Pancreas (tissue), 10 donors: ENCODE measurements around the gene NELL1. TPM values are rescaled to one million over a fixed set of nuclear protein-coding genes. Genes with fewer than 3 reads are reported as not detected.
"Not testable (repeated sequence)": the region's sequence is repeated elsewhere in the genome, so short reads cannot be mapped to it uniquely, and the experiment has no call there.

ENCODE experiments used
- ATAC-seq, 4 donors: fragments of 200-7000 bp; cut with Tn5 transposase; one replicate each; pipeline versions ENCODE4 v1.8.0 to v1.9.1; 2020; ENCODE audit warnings: mild to moderate bottlenecking in 4 of 4, moderate library complexity in 4 of 4
- DNase-seq, 6 donors: peaks; one replicate each; pipeline ENCODE4 v3.0.0-alpha.2; 2020
- FAIRE-seq: peaks from 2 replicates; lab custom pipeline; 2012; peaks lifted over from hg19 to GRCh38; lab: Jason Lieb, UNC
- H3K27ac ChIP-seq, 4 donors: fragments of 200-600 bp; sonication (generic); 1 replicate in 3 of 4; 2 replicates in 1 of 4; pipeline versions ENCODE4 v1.5.0 to v1.8.0; 2020
- H3K27me3 ChIP-seq, 4 donors: fragments of 200-600 bp; one replicate each; pipeline ENCODE4 v1.8.0; 2021
- H3K36me3 ChIP-seq, 3 donors: fragments of 200-600 bp; sonication (generic) in 1 of 3; one replicate each; pipeline versions ENCODE4 v1.5.0 to v1.8.0; 2020 to 2021
- H3K4me1 ChIP-seq, 3 donors: fragments of 200-600 bp; one replicate each; pipeline ENCODE4 v1.8.0; 2021
- H3K4me3 ChIP-seq, 4 donors: fragments of 200-600 bp; sonication (generic) in 2 of 4; one replicate each; pipeline versions ENCODE4 v1.5.0 to v1.8.0; 2020 to 2021
- H3K9me3 ChIP-seq, 4 donors: fragments of 200-600 bp; one replicate each; pipeline ENCODE4 v1.8.0; 2021
- WGBS, 2 donors: extraction: QIAGEN DNeasy Blood & Tissue Kit; methylation state at CpG; one replicate each; pipeline ENCODE4 v1.1.7; 2013; 5-methylcytosine and 5-hydroxymethylcytosine counted together
- intact Hi-C, 3 donors: fragments of 100-400 bp; cut with DNase I; formaldehyde crosslinking; loops; one replicate each; pipeline versions ENCODE4 v1.11.1 to v1.14.2; 2022
- polyA plus RNA-seq, 2 donors: library from polyadenylated mRNA; stranded (reverse); fragments of 200-250 nt; gene quantifications; one replicate each; pipeline ENCODE4 v1.2.3, GENCODE V29; 2013
- total RNA-seq, 6 donors: library from RNA; stranded (reverse); fragmentation: NEBNext Ultra II Directional in 4 of 6; extraction: Animal tissue kit (Norgen Biotek cat#: 25700) in 4 of 6; gene quantifications; one replicate each; pipeline versions ENCODE4 v1.2.1 to v1.2.4, GENCODE V29; 2021 to 2023
- TF ChIP-seq, protein P1 (sequence below), 4 donors: fragments of 200-600 bp; sonication (generic) in 3 of 4; IDR thresholded peaks; one replicate each; pipeline versions ENCODE4 v1.5.0 to v1.8.0; 2021; ENCODE audit warnings: antibody characterized with exemption in 4 of 4
- donor health status: healthy with polysubstance abuse.
- donor health status: DM: no; HTN: no; CAD: no; lungs with moderate emphysema.
- donor health status: DM: no; HTN: no; CAD: no.
- donor health status: control.
- donor health status: control.
- donor health status: Bipolar disorder and iron deficiency.
- donor health status: DM: yes; HTN: yes; CAD: no.
- donor health status: DM: no; HTN: no; CAD: no.
- donor health status: DM: no; HTN: no; CAD: no.
- donor health status: DM: yes; HTN: yes; CAD: no.

NELL1 gene
- total and polyA plus RNA-seq, 8 donors, result not detected

DNA sequence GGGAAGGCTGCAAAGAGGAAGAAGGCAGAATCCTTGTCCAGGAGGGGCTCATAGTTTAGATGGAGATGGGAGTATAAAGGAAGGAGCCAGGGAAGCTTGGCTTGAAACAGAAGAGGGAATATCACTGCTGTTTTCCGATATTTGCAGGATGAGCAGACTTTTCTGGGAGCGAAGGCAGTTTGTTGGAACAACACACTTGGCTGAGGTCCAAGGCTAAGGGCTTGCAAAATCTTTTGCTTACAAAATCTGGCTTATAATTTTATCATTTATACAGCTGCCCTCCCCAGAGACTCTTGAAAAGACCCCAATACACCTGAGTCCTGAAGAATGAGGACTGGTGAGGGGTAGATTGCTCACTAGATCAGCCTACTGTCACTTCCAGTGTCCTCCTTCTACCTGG lies 174.8 kb downstream of the NELL1 start:
- Histone ChIP-seq H3K27me3 (no peaks in the 10 kb centered on the region), H3K4me3 (no peak overlapping the region), H3K4me1 (no peaks in the 10 kb centered on the region), H3K27ac (no peak overlapping the region), H3K36me3 (no peaks in the 10 kb centered on the region), H3K9me3 (no peaks in the 10 kb centered on the region)
- 72 to 78% methylated on average over 2 of the region's 2 CpGs for WGBS, 2 donors
- ATAC-seq (no peak), FAIRE-seq (no peak), DNase-seq (no peak)
- TF ChIP-seq, protein P1, sequence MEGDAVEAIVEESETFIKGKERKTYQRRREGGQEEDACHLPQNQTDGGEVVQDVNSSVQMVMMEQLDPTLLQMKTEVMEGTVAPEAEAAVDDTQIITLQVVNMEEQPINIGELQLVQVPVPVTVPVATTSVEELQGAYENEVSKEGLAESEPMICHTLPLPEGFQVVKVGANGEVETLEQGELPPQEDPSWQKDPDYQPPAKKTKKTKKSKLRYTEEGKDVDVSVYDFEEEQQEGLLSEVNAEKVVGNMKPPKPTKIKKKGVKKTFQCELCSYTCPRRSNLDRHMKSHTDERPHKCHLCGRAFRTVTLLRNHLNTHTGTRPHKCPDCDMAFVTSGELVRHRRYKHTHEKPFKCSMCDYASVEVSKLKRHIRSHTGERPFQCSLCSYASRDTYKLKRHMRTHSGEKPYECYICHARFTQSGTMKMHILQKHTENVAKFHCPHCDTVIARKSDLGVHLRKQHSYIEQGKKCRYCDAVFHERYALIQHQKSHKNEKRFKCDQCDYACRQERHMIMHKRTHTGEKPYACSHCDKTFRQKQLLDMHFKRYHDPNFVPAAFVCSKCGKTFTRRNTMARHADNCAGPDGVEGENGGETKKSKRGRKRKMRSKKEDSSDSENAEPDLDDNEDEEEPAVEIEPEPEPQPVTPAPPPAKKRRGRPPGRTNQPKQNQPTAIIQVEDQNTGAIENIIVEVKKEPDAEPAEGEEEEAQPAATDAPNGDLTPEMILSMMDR (IDR thresholded peaks at IDR 0.05), result no peak
- intact Hi-C loops, result no loop called here

DNA sequence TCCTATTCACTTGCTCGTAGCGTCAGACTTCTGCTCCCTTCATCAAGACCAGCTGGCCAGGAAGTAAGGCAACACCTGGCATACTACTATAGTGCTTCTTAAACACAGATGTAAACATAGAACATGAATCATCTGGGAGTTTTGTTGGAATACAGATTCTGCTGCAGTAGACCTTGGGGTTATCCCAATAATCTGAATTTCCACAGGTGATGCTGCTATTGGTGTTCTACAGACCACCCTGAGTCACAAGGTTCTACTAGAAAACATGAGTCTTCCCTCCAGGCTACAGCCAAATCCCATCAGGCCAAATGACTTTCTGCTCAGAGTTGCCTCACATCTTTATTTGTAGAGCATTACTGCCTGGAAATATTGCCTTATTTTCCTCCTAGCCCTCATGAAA lies 175.2 kb downstream of the NELL1 start:
- intact Hi-C loops, result no loop called here
- H3K27me3 ChIP-seq, result no peaks in the 10 kb centered on the region
- ATAC-seq, result no peak
- H3K4me1 ChIP-seq, result no peaks in the 10 kb centered on the region
- WGBS, 2 donors, result 58 to 65% methylated on average over 2 of the region's 2 CpGs
- no peaks in the 10 kb centered on the region for H3K36me3 ChIP-seq
- no peak for DNase-seq
- no peak overlapping the region for H3K27ac ChIP-seq
- no peaks in the 10 kb centered on the region for H3K9me3 ChIP-seq
- FAIRE-seq, result no peak
- no peak overlapping the region for H3K4me3 ChIP-seq
- TF ChIP-seq, protein P1 (IDR thresholded peaks at IDR 0.05), result no peak

DNA sequence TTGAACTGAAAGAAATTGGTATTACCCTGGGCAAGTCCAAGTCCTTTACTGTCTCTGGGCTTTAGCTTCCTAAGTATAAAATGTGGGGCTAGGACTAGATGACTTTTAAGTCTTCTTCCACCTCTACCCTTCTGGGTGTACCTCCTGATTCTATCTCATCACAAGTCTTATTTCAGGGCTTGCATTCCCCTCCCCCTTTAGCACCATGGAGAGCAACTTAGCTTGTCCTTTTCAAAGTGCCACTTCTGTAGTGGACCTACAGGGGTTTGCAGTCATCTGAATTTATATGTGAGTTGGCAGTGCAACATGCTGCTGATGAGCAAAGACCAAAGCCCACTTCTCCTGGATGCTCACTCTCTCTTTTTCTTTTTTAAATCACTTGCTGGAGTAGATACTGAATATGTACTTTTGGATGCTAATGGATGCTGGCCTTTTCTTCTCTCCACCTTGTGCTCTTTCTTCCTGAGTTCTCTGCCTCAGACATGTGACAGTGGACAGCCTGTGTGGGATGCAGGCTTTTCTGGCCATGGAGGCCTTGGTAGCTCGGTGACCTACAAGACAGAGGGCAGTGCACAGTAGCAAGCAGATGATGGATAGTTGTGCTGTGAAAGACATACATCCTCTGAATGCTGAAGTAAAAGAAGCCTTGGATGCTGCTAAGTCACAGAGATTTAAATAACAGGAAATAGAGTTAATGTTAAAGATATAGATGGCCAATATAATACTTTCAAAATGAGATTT lies 185.0 kb downstream of the NELL1 start:
- no peaks in the 10 kb centered on the region for H3K36me3 ChIP-seq
- no peak for FAIRE-seq
- intact Hi-C loops, result no loop called here
- no peaks in the 10 kb centered on the region for H3K27me3 ChIP-seq
- no peak overlapping the region for H3K4me3 ChIP-seq
- H3K27ac ChIP-seq, result no peak overlapping the region
- H3K4me1 ChIP-seq, result no peaks in the 10 kb centered on the region
- TF ChIP-seq, protein P1 (IDR thresholded peaks at IDR 0.05), result no peak
- no peak for ATAC-seq
- DNase-seq, result no peak
- 33 to 55% methylated on average over 1 of the region's 1 CpG for WGBS, 2 donors
- H3K9me3 ChIP-seq, result no peaks in the 10 kb centered on the region

DNA sequence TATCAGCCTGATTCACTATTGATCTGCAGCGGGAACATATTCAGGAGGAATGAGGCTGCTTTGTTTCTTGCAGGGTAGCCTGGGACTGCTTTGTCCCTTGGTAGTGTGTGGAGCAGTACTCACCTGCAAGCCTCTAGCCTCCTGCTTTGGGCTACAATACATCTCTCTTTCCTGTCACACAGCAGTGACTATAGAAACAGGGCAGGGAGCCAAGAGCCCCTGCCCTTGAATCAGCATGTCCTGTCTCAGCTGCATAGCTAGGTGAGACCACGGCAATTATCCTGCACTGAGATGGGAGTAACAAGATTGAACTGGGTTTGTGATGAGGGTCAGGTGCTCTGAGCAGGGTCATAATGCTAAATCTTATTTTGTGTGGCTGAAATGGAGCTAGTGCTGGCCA lies 191.9 kb downstream of the NELL1 start:
- H3K27ac ChIP-seq, result no peak overlapping the region
- H3K4me3 ChIP-seq, result no peak overlapping the region
- H3K36me3 ChIP-seq, result no peaks in the 10 kb centered on the region
- no peaks in the 10 kb centered on the region for H3K9me3 ChIP-seq
- H3K27me3 ChIP-seq, result no peaks in the 10 kb centered on the region
- H3K4me1 ChIP-seq, result no peaks in the 10 kb centered on the region
- ATAC-seq (no peak), FAIRE-seq (no peak), DNase-seq (no peak)
- TF ChIP-seq, protein P1 (IDR thresholded peaks at IDR 0.05), result no peak
- 42 to 54% methylated on average over 2 of the region's 2 CpGs for WGBS, 2 donors
- intact Hi-C loops, result no loop called here

DNA sequence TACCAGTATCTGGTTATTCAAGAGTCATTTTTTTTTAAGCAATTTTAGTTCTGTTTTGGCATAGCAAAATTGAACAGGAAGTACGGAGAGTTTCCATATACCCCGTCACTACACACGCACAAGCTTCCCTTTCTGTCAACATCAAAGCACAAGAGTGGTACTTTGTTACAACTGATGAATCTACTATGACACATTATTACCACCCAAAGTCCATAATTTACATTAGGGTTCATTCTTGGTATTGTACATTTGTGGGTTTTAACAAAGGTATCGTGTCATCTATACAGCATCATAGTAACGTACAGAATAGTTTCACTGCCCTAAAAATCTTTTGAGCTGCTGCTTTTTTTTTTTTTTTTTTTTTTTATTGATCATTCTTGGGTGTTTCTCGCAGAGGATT lies 192.9 kb downstream of the NELL1 start:
- H3K27ac ChIP-seq, H3K27me3 ChIP-seq, intact Hi-C loops, H3K9me3 ChIP-seq, ATAC-seq, DNase-seq, H3K4me1 ChIP-seq, FAIRE-seq, H3K4me3 ChIP-seq, H3K36me3 ChIP-seq: not testable (repeated sequence)
- 56 to 61% methylated on average over 6 of the region's 6 CpGs for WGBS, 2 donors
